Measurements from ENCODE around the gene SFXN2. TPM values are rescaled to one million over a fixed set of nuclear protein-coding genes. Genes with fewer than 3 reads are reported as not detected.
A peak's percentile ranks its signal among the peaks of the same experiment; 100 is the strongest.

SFXN2 gene
- total RNA-seq, 1 experiment from 2014 or later: 21.2 TPM

DNA sequence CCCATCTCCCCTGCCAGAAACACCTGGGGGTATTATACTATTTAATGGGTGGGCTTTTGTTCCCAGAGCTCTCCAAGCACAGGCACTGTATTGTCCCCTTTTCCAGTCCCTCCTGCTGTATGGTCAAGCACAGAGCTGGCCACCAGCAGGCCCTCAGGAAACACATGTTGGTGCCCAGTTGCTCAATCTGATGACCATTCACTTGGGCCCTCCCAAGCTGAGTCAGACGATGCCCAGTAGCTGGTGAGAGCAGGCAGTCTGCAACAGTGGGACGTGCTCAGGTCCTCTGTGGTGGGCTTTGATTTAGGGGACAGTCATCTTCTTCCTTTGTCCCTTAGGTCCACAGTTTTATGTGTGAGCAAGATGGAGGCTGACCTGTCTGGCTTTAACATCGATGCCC, 11.8 kb downstream of the SFXN2 start:
- Mint-ChIP-seq H3K27ac (ENCODE audit: unreplicated experiment) (no peak overlapping the region), H3K4me3 (ENCODE audit: low read depth, unreplicated experiment) (no peak overlapping the region), H3K4me1 (ENCODE audit: low read depth, unreplicated experiment) (peaks cover 16% of the 10 kb centered on the region), H3K36me3 (ENCODE audit: insufficient read depth, unreplicated experiment) (peaks cover 4% of the 10 kb centered on the region), H3K27me3 (ENCODE audit: unreplicated experiment) (no peaks in the 10 kb centered on the region), H3K9me3 (ENCODE audit: low read depth, unreplicated experiment) (no peaks in the 10 kb centered on the region)
- intact Hi-C loops (cut with micrococcal nuclease; ENCODE audit: unreplicated experiment): loop anchor here (10.0 kb wide), 1 partner anchor 189 kb away; the partner anchor contains the start of gene CNNM2
- CTCF ChIA-PET: no interaction called here
- no peak for DNase-seq
- TF ChIP-seq, protein P1, sequence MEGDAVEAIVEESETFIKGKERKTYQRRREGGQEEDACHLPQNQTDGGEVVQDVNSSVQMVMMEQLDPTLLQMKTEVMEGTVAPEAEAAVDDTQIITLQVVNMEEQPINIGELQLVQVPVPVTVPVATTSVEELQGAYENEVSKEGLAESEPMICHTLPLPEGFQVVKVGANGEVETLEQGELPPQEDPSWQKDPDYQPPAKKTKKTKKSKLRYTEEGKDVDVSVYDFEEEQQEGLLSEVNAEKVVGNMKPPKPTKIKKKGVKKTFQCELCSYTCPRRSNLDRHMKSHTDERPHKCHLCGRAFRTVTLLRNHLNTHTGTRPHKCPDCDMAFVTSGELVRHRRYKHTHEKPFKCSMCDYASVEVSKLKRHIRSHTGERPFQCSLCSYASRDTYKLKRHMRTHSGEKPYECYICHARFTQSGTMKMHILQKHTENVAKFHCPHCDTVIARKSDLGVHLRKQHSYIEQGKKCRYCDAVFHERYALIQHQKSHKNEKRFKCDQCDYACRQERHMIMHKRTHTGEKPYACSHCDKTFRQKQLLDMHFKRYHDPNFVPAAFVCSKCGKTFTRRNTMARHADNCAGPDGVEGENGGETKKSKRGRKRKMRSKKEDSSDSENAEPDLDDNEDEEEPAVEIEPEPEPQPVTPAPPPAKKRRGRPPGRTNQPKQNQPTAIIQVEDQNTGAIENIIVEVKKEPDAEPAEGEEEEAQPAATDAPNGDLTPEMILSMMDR (IDR thresholded peaks at IDR 0.05; ENCODE audit: unreplicated experiment): no peak
- no TSS peak for BruUV-seq (replicated peaks)

DNA sequence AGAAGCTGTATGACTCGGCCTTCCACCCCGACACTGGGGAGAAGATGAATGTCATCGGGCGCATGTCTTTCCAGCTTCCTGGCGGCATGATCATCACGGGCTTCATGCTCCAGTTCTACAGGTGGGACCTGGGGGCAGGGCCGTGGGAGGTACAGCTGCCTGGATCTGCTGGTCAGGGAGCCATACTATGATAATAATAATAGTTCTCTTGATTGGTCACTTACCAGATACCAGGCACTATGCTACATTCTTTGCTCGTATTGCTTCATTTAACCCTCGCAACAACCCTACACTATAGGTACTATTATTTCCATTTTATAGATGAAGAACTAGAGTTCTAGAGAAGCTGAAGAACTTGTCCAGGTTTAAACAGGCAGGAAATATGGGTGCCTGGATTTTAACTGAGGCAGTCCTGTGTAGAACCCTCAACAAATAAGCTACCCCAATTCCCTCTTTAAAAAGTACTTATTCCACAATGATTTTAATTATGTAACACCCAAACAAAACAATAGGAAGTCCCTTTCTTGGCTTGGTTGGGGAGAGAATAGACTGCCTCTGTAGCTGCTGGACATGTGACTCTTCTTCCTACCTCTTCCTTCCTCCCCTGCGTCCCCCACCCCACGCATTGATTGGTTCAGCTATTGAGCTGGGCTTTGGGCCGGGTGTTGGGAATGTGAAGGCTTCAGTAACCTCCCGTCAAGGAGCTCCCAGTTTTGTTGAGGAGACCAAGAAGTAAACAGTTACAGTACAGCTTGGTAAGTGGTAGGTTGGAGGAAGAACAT, 12.8 kb downstream of the SFXN2 start:
- H3K36me3 Mint-ChIP-seq (ENCODE audit: insufficient read depth, unreplicated experiment): peaks cover 4% of the 10 kb centered on the region
- peaks cover 9% of the 10 kb centered on the region for H3K4me1 Mint-ChIP-seq (ENCODE audit: low read depth, unreplicated experiment)
- no peak overlapping the region for H3K27ac Mint-ChIP-seq (ENCODE audit: unreplicated experiment)
- no peak for DNase-seq
- CTCF ChIA-PET: interaction anchor here (0.5 to 1.4 kb wide), 2 partner anchors 13 to 143 kb away, joined by 3 read pairs; partner anchors contain the start of genes ARL3 and SFXN2
- TF ChIP-seq, protein P1 (IDR thresholded peaks at IDR 0.05; ENCODE audit: unreplicated experiment): no peak
- H3K9me3 Mint-ChIP-seq (ENCODE audit: low read depth, unreplicated experiment): no peaks in the 10 kb centered on the region
- no peak overlapping the region for H3K4me3 Mint-ChIP-seq (ENCODE audit: low read depth, unreplicated experiment)
- BruUV-seq (replicated peaks): no TSS peak
- intact Hi-C loops (cut with micrococcal nuclease; ENCODE audit: unreplicated experiment): loop anchor here (10.0 kb wide), 1 partner anchor 188 kb away; the partner anchor contains the start of gene CNNM2
- no peaks in the 10 kb centered on the region for H3K27me3 Mint-ChIP-seq (ENCODE audit: unreplicated experiment)

DNA sequence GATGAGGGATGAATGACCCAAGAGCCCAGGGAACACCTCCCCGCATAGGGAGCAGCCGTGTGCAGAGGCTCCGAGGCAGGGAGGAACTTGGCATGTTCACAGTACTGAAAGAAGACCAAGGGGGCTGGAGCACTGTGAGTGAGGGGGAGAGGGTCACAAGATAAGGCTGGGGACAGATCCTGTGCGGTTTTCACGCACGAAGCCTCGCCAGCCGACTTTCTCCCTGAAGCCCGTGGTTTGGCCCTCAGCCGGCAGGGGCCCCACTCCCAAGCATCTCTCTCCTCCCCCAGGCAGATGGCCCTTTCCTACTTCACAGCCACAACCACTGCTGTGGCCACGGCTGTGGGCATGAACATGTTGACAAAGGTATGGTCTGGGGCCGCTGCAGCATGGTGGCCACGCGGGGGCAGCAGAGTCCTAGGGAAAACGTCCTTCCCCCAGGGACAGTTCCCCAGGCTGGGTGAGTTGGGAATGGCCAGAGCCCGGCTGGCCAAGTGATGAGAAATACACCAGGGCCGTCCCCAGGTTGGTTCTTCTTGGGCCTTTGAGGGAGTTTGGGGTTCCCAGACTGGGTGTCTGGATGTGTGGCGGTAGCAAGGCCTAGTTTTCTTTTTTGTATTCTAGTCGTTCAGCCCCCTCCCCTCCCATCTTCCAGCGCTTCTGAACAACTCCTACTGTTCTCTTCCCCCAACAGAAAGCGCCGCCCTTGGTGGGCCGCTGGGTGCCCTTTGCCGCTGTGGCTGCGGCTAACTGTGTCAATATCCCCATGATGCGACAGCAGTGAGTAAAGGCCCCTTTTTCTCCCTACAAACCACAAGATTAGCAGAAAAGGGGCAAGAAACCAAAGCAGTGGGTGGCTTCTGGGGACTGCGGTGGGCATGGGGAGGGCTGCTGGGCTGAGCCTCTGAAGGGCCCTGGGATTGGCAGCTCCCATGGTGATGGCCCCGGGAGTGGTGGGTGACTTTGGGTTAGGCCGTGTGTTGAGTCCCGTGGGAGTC, 14.9 kb downstream of the SFXN2 start:
- Mint-ChIP-seq H3K36me3 (ENCODE audit: insufficient read depth, unreplicated experiment) (peaks cover 4% of the 10 kb centered on the region), H3K27me3 (ENCODE audit: unreplicated experiment) (no peaks in the 10 kb centered on the region), H3K9me3 (ENCODE audit: low read depth, unreplicated experiment) (no peaks in the 10 kb centered on the region), H3K4me3 (ENCODE audit: low read depth, unreplicated experiment) (no peak overlapping the region), H3K27ac (ENCODE audit: unreplicated experiment) (no peak overlapping the region), H3K4me1 (ENCODE audit: low read depth, unreplicated experiment) (peaks cover 8% of the 10 kb centered on the region)
- TF ChIP-seq, protein P1 (IDR thresholded peaks at IDR 0.05; ENCODE audit: unreplicated experiment): peak; percentile 41
- BruUV-seq (replicated peaks): no TSS peak
- intact Hi-C loops (cut with micrococcal nuclease; ENCODE audit: unreplicated experiment): loop anchor here (10.0 kb wide), 1 partner anchor 185 kb away; the partner anchor contains the start of gene CNNM2
- peak; percentile 78 for DNase-seq
- CTCF ChIA-PET: no interaction called here

DNA sequence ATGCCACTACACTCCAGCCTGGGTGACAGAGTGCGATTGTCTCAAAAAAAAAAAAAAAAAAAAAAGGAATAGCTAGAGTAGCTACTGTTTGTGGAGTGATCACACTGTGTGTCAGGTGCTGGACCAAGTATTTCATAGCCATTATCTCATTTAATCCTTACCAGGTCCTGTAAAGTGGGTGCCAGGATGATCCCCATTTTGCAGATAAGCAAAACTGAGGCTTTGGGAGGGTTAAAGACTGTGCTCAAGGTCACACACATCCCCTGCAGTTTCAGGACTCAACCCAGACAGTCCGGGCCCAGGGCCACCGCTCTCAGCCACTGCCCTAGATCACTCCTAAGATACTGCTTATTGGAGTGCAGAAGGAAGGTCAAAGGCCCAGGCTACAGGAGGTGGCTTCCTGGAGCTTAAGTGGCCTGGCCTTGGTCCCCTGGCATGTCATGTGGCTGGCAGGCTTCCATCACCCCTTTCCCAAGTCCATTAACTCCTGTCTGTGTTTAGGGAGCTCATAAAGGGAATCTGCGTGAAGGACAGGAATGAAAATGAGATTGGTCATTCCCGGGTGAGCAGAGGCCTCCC, 16.9 kb downstream of the SFXN2 start:
- TF ChIP-seq, protein P1 (IDR thresholded peaks at IDR 0.05; ENCODE audit: unreplicated experiment): no peak
- intact Hi-C loops (cut with micrococcal nuclease; ENCODE audit: unreplicated experiment): no loop called here
- no peaks in the 10 kb centered on the region for H3K9me3 Mint-ChIP-seq (ENCODE audit: low read depth, unreplicated experiment)
- BruUV-seq (replicated peaks): no TSS peak
- DNase-seq: no peak
- no peak overlapping the region for H3K4me3 Mint-ChIP-seq (ENCODE audit: low read depth, unreplicated experiment)
- CTCF ChIA-PET: no interaction called here
- H3K36me3 Mint-ChIP-seq (ENCODE audit: insufficient read depth, unreplicated experiment): peaks cover 4% of the 10 kb centered on the region
- peaks cover 8% of the 10 kb centered on the region for H3K4me1 Mint-ChIP-seq (ENCODE audit: low read depth, unreplicated experiment)
- no peaks in the 10 kb centered on the region for H3K27me3 Mint-ChIP-seq (ENCODE audit: unreplicated experiment)
- no peak overlapping the region for H3K27ac Mint-ChIP-seq (ENCODE audit: unreplicated experiment)
